Fibroblast of lung (primary cell): Measurements from ENCODE around the gene KMT2C. TPM values are rescaled to one million over a fixed set of nuclear protein-coding genes. Genes with fewer than 3 reads are reported as not detected.
A peak's percentile ranks its signal among the peaks of the same experiment; 100 is the strongest.

Experiments
- DNase-seq, 2 donors: peaks; one replicate each; pipeline versions ENCODE4 v3.0.0 to v3.0.0-alpha.2; 2010; ENCODE audit warnings: low read depth in 2 of 2
- H2AFZ ChIP-seq: 2 replicates; pipeline ENCODE4 v1.5.1; 2012; ENCODE audit warnings: low read length, control low read depth, inconsistent platforms
- H3K27ac ChIP-seq: 2 replicates; pipeline ENCODE4 v1.5.1; 2011; ENCODE audit warnings: low read length, control low read depth; ENCODE audit not compliant: insufficient read depth
- H3K27me3 ChIP-seq: 2 replicates; pipeline ENCODE4 v1.5.1; 2011; ENCODE audit warnings: mild to moderate bottlenecking, low read length; ENCODE audit not compliant: control insufficient read depth, insufficient read depth
- H3K36me3 ChIP-seq: 2 replicates; pipeline ENCODE4 v1.5.1; 2011; ENCODE audit warnings: low read length; ENCODE audit not compliant: control insufficient read depth, insufficient read depth
- H3K4me1 ChIP-seq: 2 replicates; pipeline ENCODE4 v1.5.1; 2011; ENCODE audit warnings: low read length; ENCODE audit not compliant: control insufficient read depth, insufficient read depth; ENCODE audit errors: extremely low read depth
- H3K4me2 ChIP-seq: 2 replicates; pipeline ENCODE4 v1.5.1; 2011; ENCODE audit warnings: low read length, control low read depth; ENCODE audit not compliant: insufficient read depth; ENCODE audit errors: extremely low read depth
- H3K4me3 ChIP-seq, 4 experiments: fragments of 200-600 bp in 1 of 4; sonication (generic) in 1 of 4; replicated peaks in 1 of 4; 2 replicates each; pipeline ENCODE4 v1.5.1; 2011 to 2016; ENCODE audit warnings: low read length in 4 of 4, low read depth in 3 of 4, mild to moderate bottlenecking in 3 of 4, control low read depth in 2 of 4, inconsistent platforms in 1 of 4, mixed read lengths in 1 of 4; ENCODE audit not compliant: insufficient read depth in 1 of 4; ENCODE audit errors: control extremely low read depth in 1 of 4
- H3K79me2 ChIP-seq: 2 replicates; pipeline ENCODE4 v1.5.1; 2012; ENCODE audit warnings: mild to moderate bottlenecking, low read length, inconsistent platforms; ENCODE audit not compliant: control insufficient read depth, insufficient read depth
- H3K9ac ChIP-seq: 2 replicates; pipeline ENCODE4 v1.5.1; 2011; ENCODE audit warnings: mild to moderate bottlenecking, low read length, control low read depth; ENCODE audit not compliant: insufficient read depth
- H3K9me3 ChIP-seq: 2 replicates; pipeline ENCODE4 v1.5.1; 2012; ENCODE audit warnings: low read depth, low read length; ENCODE audit not compliant: control insufficient read depth, insufficient read depth
- H4K20me1 ChIP-seq: 2 replicates; pipeline ENCODE4 v1.5.1; 2011; ENCODE audit warnings: low read length; ENCODE audit not compliant: control insufficient read depth, insufficient read depth; ENCODE audit errors: extremely low read depth
- EZH2 ChIP-seq: IDR thresholded peaks from 2 replicates; pipeline ENCODE4 v1.5.1; 2012; ENCODE audit warnings: low read length, control low read depth, mild to moderate bottlenecking; ENCODE audit errors: missing control alignments
- polyA plus RNA-seq, 2 donors: library from polyadenylated mRNA; depleted of rRNA in 1 of 2; stranded (reverse) in 1 of 2; unstranded in 1 of 2; fragments of >200 nt; gene quantifications; 2 replicates each; pipeline ENCODE4 v1.2.1, GENCODE V29; 2011 to 2012; ENCODE audit warnings: missing spikeins in 1 of 2
- total RNA-seq: library from RNA; depleted of rRNA; stranded (reverse); fragments of >200 nt; gene quantifications from 2 replicates; pipeline ENCODE4 v1.2.1, GENCODE V29; 2014
- TF ChIP-seq, protein P1 (sequence below), 2 donors: IDR thresholded peaks in 1 of 2; conservative IDR thresholded peaks in 1 of 2; 1 replicate in 1 of 2; 2 replicates in 1 of 2; pipeline ENCODE4 v1.5.1; 2011 to 2012; ENCODE audit warnings: low read length in 2 of 2, control low read depth in 1 of 2, inconsistent platforms in 1 of 2, low read depth in 1 of 2, mild to moderate bottlenecking in 1 of 2

The KMT2C gene
- total and polyA plus RNA-seq, 2 donors (not counting 1 experiment from before 2014, with no cell fraction given) = 11.1 to 32.4 TPM

DNA sequence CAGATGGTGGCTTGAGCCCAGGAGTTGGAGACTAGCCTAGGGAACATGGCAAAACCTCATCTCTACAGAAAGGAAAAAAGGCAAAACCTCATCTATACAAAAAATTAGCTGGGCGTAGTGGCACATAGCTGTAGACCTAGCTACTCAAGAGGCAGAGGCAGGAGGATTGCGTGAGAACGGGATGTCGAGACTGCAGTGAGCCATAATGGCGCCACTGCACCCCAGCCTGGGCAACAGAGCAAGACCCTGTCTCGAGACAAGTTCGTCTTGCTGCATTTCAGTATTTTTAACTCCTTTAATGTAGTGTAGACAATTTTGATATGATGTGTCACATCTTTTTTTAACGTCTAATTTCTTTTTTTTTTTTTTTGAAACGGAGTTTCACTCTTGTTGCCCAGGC lies 31.4 kb upstream of the KMT2C start:
- no peak for DNase-seq
- H3K36me3 ChIP-seq = no peaks in the 10 kb centered on the region
- H3K79me2 ChIP-seq = no peaks in the 10 kb centered on the region
- H3K4me2 ChIP-seq = no peak overlapping the region
- no peak overlapping the region for H3K9ac ChIP-seq
- H3K27ac ChIP-seq = no peak overlapping the region
- H3K9me3 ChIP-seq = no peaks in the 10 kb centered on the region
- no peak overlapping the region for H3K4me3 ChIP-seq
- TF ChIP-seq, protein P1, sequence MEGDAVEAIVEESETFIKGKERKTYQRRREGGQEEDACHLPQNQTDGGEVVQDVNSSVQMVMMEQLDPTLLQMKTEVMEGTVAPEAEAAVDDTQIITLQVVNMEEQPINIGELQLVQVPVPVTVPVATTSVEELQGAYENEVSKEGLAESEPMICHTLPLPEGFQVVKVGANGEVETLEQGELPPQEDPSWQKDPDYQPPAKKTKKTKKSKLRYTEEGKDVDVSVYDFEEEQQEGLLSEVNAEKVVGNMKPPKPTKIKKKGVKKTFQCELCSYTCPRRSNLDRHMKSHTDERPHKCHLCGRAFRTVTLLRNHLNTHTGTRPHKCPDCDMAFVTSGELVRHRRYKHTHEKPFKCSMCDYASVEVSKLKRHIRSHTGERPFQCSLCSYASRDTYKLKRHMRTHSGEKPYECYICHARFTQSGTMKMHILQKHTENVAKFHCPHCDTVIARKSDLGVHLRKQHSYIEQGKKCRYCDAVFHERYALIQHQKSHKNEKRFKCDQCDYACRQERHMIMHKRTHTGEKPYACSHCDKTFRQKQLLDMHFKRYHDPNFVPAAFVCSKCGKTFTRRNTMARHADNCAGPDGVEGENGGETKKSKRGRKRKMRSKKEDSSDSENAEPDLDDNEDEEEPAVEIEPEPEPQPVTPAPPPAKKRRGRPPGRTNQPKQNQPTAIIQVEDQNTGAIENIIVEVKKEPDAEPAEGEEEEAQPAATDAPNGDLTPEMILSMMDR (conservative IDR thresholded peaks at IDR 0.05 in 1 of 2, IDR thresholded peaks at IDR 0.05 in 1 of 2; ENCODE audit: low read depth in 1 of 2, low read length in 2 of 2) = no peak
- no peak for TF ChIP-seq EZH2
- H4K20me1 ChIP-seq = no peaks in the 10 kb centered on the region
- H2AFZ ChIP-seq = no peak overlapping the region
- peaks cover 5% of the 10 kb centered on the region for H3K4me1 ChIP-seq
- H3K27me3 ChIP-seq = no peaks in the 10 kb centered on the region

- Histone ChIP-seq H2AFZ (peak overlapping the region; percentile 95), H3K27me3 (no peaks in the 10 kb centered on the region), H3K9ac (peak overlapping the region; percentile 95), H3K27ac (peak overlapping the region; percentile 93), H3K4me1 (peaks cover 5% of the 10 kb centered on the region), H3K9me3 (no peaks in the 10 kb centered on the region), H4K20me1 (no peaks in the 10 kb centered on the region), H3K4me2 (peak overlapping the region; percentile 96), H3K79me2 (no peaks in the 10 kb centered on the region), H3K36me3 (no peaks in the 10 kb centered on the region), H3K4me3 (peak overlapping the region; percentile 80 to 90 (median 88))
- no peak for TF ChIP-seq EZH2
- TF ChIP-seq, protein P1 (conservative IDR thresholded peaks at IDR 0.05 in 1 of 2, IDR thresholded peaks at IDR 0.05 in 1 of 2; ENCODE audit: low read depth in 1 of 2, low read length in 2 of 2) = no peak
- no peak for DNase-seq
These were observed 29.2 kb upstream of the KMT2C start for GRCh38 chr7:152465119-152465387.

GRCh38 chr7:152464312-152465118 lies 28.7 kb upstream of the KMT2C start:
- Histone ChIP-seq H3K4me1 (peaks cover 5% of the 10 kb centered on the region), H4K20me1 (no peaks in the 10 kb centered on the region), H3K9ac (peak overlapping the region; percentile 95), H3K27ac (peak overlapping the region; percentile 93), H2AFZ (peak overlapping the region; percentile 95), H3K4me3 (peak overlapping the region; percentile 80 to 90 (median 88)), H3K9me3 (no peaks in the 10 kb centered on the region), H3K79me2 (no peaks in the 10 kb centered on the region), H3K36me3 (no peaks in the 10 kb centered on the region), H3K27me3 (no peaks in the 10 kb centered on the region), H3K4me2 (peak overlapping the region; percentile 96)
- TF ChIP-seq, protein P1 (conservative IDR thresholded peaks at IDR 0.05 in 1 of 2, IDR thresholded peaks at IDR 0.05 in 1 of 2; ENCODE audit: low read depth in 1 of 2, low read length in 2 of 2) = no peak
- TF ChIP-seq EZH2 = no peak
- peak; percentile 81 to 82 for DNase-seq
